Measurements from ENCODE around the gene NAGLU. TPM values are rescaled to one million over a fixed set of nuclear protein-coding genes. Genes with fewer than 3 reads are reported as not detected.

The NAGLU gene
- total RNA-seq, 1 donor, result 91.6 TPM

DNA sequence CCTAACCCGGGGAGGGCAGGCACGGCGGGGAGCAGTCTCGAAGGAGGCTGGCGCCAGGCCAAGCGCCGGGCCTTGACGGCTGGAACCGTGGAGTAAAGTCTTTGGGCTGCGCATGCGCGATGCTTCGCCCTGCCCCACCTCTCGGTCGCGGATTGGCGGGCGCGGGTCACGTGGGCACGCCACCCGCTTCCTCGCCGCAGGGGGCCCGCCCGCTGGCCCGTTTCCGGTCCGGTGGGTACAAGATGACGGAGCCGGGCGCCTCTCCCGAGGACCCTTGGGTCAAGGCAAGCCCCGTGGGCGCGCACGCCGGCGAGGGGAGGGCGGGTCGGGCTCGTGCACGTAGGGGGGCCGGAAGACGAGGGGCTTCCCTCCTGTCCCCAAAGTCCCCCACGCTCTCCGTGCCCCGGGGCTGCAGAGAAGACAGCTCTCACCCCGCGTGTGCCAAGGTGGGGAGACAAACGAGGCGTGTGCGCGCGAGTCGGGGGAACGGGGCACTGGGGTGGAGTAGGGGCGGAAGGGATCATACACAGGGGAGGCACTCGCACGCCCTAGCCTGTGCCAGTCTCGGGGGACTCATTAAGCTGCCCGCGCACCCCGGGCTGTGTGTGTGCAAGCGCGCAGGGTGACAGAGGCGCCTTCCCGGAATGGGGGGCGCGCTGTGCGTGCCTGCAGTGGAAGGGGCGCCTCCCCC lies 31.0 kb downstream of the NAGLU start, which contains the start of gene MLX:
Gene MLX, plus strand, starts transcription at position 218 of the 691 bp plus-strand sequence. Its CDS starts 25 bp downstream, at position 243.
- H3K79me2 ChIP-seq (ENCODE audit: insufficient read depth, low read length), result peaks cover 75% of the 10 kb centered on the region
- H2AFZ ChIP-seq (ENCODE audit: low read length), result peak within 1 kb of the TSS; percentile 86
- H4K20me1 ChIP-seq (ENCODE audit: insufficient read depth, low read length), result peaks cover 13% of the 10 kb centered on the region
- peak; percentile 100 for DNase-seq (ENCODE audit: insufficient read length, low spot score, missing footprints)
- H3K4me3 ChIP-seq (ENCODE audit: insufficient read depth, low read length), result peak within 1 kb of the TSS; percentile 89
- H3K27ac ChIP-seq (ENCODE audit: low read depth, low read length), result peak within 1 kb of the TSS; percentile 82
- H3K27me3 ChIP-seq (ENCODE audit: insufficient read depth, low read length), result no peaks in the 10 kb centered on the region
- H3K36me3 ChIP-seq (ENCODE audit: insufficient read depth, low read length), result peaks cover 65% of the 10 kb centered on the region
- peak within 1 kb of the TSS; percentile 99 for H3K4me2 ChIP-seq (ENCODE audit: insufficient read depth, low read length)
- TF ChIP-seq, protein P1, sequence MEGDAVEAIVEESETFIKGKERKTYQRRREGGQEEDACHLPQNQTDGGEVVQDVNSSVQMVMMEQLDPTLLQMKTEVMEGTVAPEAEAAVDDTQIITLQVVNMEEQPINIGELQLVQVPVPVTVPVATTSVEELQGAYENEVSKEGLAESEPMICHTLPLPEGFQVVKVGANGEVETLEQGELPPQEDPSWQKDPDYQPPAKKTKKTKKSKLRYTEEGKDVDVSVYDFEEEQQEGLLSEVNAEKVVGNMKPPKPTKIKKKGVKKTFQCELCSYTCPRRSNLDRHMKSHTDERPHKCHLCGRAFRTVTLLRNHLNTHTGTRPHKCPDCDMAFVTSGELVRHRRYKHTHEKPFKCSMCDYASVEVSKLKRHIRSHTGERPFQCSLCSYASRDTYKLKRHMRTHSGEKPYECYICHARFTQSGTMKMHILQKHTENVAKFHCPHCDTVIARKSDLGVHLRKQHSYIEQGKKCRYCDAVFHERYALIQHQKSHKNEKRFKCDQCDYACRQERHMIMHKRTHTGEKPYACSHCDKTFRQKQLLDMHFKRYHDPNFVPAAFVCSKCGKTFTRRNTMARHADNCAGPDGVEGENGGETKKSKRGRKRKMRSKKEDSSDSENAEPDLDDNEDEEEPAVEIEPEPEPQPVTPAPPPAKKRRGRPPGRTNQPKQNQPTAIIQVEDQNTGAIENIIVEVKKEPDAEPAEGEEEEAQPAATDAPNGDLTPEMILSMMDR (IDR thresholded peaks at IDR 0.05; ENCODE audit: extremely low read depth, low read depth, low read length), result no peak
- H3K4me1 ChIP-seq (ENCODE audit: insufficient read depth, low read length), result peaks cover 25% of the 10 kb centered on the region
- no peaks in the 10 kb centered on the region for H3K9me3 ChIP-seq (ENCODE audit: low read depth, low read length)

DNA sequence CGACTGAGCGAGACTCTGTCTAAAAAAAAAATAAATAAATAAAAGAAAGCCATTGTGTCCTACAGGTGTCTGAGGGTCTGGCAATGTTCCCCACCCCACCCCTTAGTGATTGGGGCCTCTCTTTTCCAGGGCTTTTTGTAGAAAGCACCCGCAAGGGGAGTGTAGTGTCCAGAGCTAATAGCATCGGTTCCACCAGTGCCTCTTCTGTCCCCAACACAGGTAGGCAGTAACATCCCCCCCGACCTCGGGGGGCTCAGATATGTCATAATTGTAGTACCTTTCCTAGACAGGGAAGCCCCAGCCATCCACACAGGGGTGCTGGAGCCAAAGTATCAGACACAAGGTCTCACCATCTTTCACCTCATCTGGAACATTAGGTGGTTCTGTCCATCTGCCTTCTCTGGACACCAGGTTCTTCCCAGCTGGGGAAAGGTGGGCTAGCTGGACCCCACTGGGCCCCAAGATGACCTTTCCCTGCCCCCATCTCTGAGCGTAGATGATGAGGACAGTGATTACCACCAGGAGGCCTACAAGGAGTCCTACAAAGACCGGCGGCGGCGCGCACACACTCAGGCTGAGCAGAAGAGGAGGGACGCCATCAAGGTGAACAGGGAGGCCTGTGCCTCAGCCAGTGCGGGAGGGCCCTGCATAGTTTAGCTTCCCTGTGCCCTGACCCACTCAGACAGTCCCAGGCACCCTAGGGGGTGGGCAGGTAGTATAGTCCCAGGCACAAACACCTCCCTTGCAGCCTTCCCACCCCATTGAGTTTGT lies 32.5 kb downstream of the NAGLU start:
- Histone ChIP-seq H4K20me1 (ENCODE audit: insufficient read depth, low read length) (peaks cover 18% of the 10 kb centered on the region), H3K4me2 (ENCODE audit: insufficient read depth, low read length) (no peak overlapping the region), H3K27me3 (ENCODE audit: insufficient read depth, low read length) (no peaks in the 10 kb centered on the region), H3K36me3 (ENCODE audit: insufficient read depth, low read length) (peaks cover 78% of the 10 kb centered on the region), H3K4me1 (ENCODE audit: insufficient read depth, low read length) (peaks cover 14% of the 10 kb centered on the region), H3K27ac (ENCODE audit: low read depth, low read length) (no peak overlapping the region), H3K4me3 (ENCODE audit: insufficient read depth, low read length) (no peak overlapping the region), H3K9me3 (ENCODE audit: low read depth, low read length) (no peaks in the 10 kb centered on the region), H2AFZ (ENCODE audit: low read length) (no peak overlapping the region), H3K79me2 (ENCODE audit: insufficient read depth, low read length) (peaks cover 71% of the 10 kb centered on the region)
- TF ChIP-seq, protein P1 (IDR thresholded peaks at IDR 0.05; ENCODE audit: extremely low read depth, low read depth, low read length), result no peak
- DNase-seq (ENCODE audit: insufficient read length, low spot score, missing footprints), result peak; percentile 55

DNA sequence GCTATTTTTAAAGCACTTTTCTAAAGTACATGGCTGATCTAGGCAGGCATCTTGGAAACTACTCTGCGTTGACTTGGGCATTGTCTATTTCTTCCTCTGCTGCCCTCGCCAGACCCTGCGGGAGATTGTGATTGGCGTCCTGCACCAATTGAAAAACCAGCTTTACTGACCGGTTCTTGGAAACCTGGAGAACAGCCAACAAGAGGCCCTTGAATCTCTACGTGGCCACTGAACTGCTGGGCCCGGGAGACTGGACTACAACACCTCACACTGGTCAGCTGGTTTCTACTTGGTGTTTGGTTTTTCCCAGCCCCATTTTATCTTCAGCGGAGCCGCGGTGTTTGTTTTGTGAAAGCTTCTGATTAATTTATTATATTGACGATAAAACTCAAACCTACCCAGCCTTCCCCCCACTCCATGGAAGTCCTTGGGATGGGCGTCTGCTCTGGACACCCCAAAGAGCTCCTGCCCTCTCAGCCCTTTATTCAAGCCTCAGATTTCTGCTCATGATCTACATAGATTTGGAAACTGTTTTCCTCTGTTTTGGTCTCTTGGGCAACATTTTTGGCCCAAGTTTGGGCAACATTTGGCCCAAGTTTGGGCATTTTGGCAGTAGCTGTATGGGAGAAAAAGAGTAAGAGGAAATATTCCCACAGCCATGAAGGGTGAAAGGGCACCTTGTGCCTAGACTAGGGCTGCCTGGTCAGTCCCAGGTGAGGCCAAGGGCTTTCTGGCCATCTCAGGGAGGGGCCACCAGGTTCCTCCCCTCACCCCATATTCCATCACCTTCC lies 35.6 kb downstream of the NAGLU start:
- no peak overlapping the region for H2AFZ ChIP-seq (ENCODE audit: low read length)

More for the DNA sequence above, 35.6 kb downstream of the NAGLU start:
- H3K4me2 ChIP-seq (ENCODE audit: insufficient read depth, low read length), result no peak overlapping the region
- no peaks in the 10 kb centered on the region for H3K27me3 ChIP-seq (ENCODE audit: insufficient read depth, low read length)
- H3K4me1 ChIP-seq (ENCODE audit: insufficient read depth, low read length), result peaks cover 9% of the 10 kb centered on the region
- TF ChIP-seq, protein P1 (IDR thresholded peaks at IDR 0.05; ENCODE audit: extremely low read depth, low read depth, low read length), result no peak
- H3K36me3 ChIP-seq (ENCODE audit: insufficient read depth, low read length), result peaks cover 62% of the 10 kb centered on the region
- H3K27ac ChIP-seq (ENCODE audit: low read depth, low read length), result no peak overlapping the region
- no peaks in the 10 kb centered on the region for H3K9me3 ChIP-seq (ENCODE audit: low read depth, low read length)
- H3K79me2 ChIP-seq (ENCODE audit: insufficient read depth, low read length), result peaks cover 57% of the 10 kb centered on the region
- H3K4me3 ChIP-seq (ENCODE audit: insufficient read depth, low read length), result no peak overlapping the region
- DNase-seq (ENCODE audit: insufficient read length, low spot score, missing footprints), result peak; percentile 43
- peaks cover 18% of the 10 kb centered on the region for H4K20me1 ChIP-seq (ENCODE audit: insufficient read depth, low read length)

All from osteoblast (primary cell).